ENCODE results near the gene CLTCL1.

Gene CLTCL1

GRCh38 chr22:19304547-19304946, 13.0 kb upstream of the CLTCL1 start:
- no peak for DNase-seq (ENCODE audit: low read depth)
- no peak overlapping the region for H3K4me3 ChIP-seq (ENCODE audit: low read depth, low read length)
- no peak for TF ChIP-seq CTCF (IDR thresholded peaks at IDR 0.05; ENCODE audit: control insufficient read depth, extremely low read depth, insufficient read depth)

GRCh38 chr22:19303785-19304184, 12.3 kb upstream of the CLTCL1 start:
- no peak overlapping the region for H3K4me3 ChIP-seq (ENCODE audit: low read depth, low read length)
- TF ChIP-seq CTCF (IDR thresholded peaks at IDR 0.05; ENCODE audit: control insufficient read depth, extremely low read depth, insufficient read depth): no peak
- no peak for DNase-seq (ENCODE audit: low read depth)

- no peak for DNase-seq (ENCODE audit: low read depth)
- no peak overlapping the region for H3K4me3 ChIP-seq (ENCODE audit: low read depth, low read length)
- TF ChIP-seq CTCF (IDR thresholded peaks at IDR 0.05; ENCODE audit: control insufficient read depth, extremely low read depth, insufficient read depth): no peak
Observed at GRCh38 chr22:19295733-19296132, 4.2 kb upstream of the CLTCL1 start.

- TF ChIP-seq CTCF (IDR thresholded peaks at IDR 0.05; ENCODE audit: control insufficient read depth, extremely low read depth, insufficient read depth): no peak
- DNase-seq (ENCODE audit: low read depth): no peak
- peak overlapping the region; percentile 79 for H3K4me3 ChIP-seq (ENCODE audit: low read depth, low read length)
Observed at GRCh38 chr22:19292458-19293230, 1.1 kb upstream of the CLTCL1 start.

- peak overlapping the region; percentile 79 for H3K4me3 ChIP-seq (ENCODE audit: low read depth, low read length)
- no peak for DNase-seq (ENCODE audit: low read depth)
- no peak for TF ChIP-seq CTCF (IDR thresholded peaks at IDR 0.05; ENCODE audit: control insufficient read depth, extremely low read depth, insufficient read depth)
Observed at GRCh38 chr22:19291218-19291579, 320 bp downstream of the CLTCL1 start.

- peak overlapping the region; percentile 79 for H3K4me3 ChIP-seq (ENCODE audit: low read depth, low read length)
- DNase-seq (ENCODE audit: low read depth): no peak
- TF ChIP-seq CTCF (IDR thresholded peaks at IDR 0.05; ENCODE audit: control insufficient read depth, extremely low read depth, insufficient read depth): no peak
Observed at GRCh38 chr22:19290400-19291217, 910 bp downstream of the CLTCL1 start.

All from LNCaP clone FGC (cell line).